Measurements from ENCODE around the gene PSKH1.
A peak's percentile ranks its signal among the peaks of the same experiment; 100 is the strongest.
"Not testable (repeated sequence)": the region's sequence is repeated elsewhere in the genome, so short reads cannot be mapped to it uniquely, and the experiment has no call there.

Gene PSKH1

GRCh38 chr16:67935101-67935401, 42.0 kb downstream of the PSKH1 start:
- Histone ChIP-seq H3K4me3 (replicated peaks; ENCODE audit: low read depth, low read length) (peak overlapping the region; percentile 98), H3K27me3 (replicated peaks; ENCODE audit: control insufficient read depth, insufficient read depth, low read length) (no peaks in the 10 kb centered on the region), H3K36me3 (ENCODE audit: control insufficient read depth, insufficient read depth, low read length) (peaks cover 42% of the 10 kb centered on the region)
- TF ChIP-seq CTCF (IDR thresholded peaks at IDR 0.05; ENCODE audit: insufficient read depth, low read length, poor library complexity, severe bottlenecking) = no peak
- DNase-seq (ENCODE audit: extremely low read depth, insufficient read length) = no peak

- no peak for TF ChIP-seq CTCF (IDR thresholded peaks at IDR 0.05; ENCODE audit: insufficient read depth, low read length, poor library complexity, severe bottlenecking)
- peak; percentile 92 for DNase-seq (ENCODE audit: extremely low read depth, insufficient read length)
Measured at GRCh38 chr16:67935402-67936123, 42.5 kb downstream of the PSKH1 start.

GRCh38 chr16:67936124-67936879, 43.2 kb downstream of the PSKH1 start, which contains the start of gene PSMB10:
PSMB10 (minus strand) TSS chr16:67936850; CDS start chr16:67936749, 101 bp downstream.
- H3K36me3 ChIP-seq (ENCODE audit: control insufficient read depth, insufficient read depth, low read length) = peaks cover 35% of the 10 kb centered on the region
- no peaks in the 10 kb centered on the region for H3K27me3 ChIP-seq (replicated peaks; ENCODE audit: control insufficient read depth, insufficient read depth, low read length)
- H3K4me3 ChIP-seq (replicated peaks; ENCODE audit: low read depth, low read length) = peak within 1 kb of the TSS; percentile 98
- TF ChIP-seq CTCF (IDR thresholded peaks at IDR 0.05; ENCODE audit: insufficient read depth, low read length, poor library complexity, severe bottlenecking) = no peak
- peak; percentile 78 for DNase-seq (ENCODE audit: extremely low read depth, insufficient read length)

More at GRCh38 chr16:67935402-67936123, 42.5 kb downstream of the PSKH1 start:
- peak overlapping the region; percentile 98 for H3K4me3 ChIP-seq (replicated peaks; ENCODE audit: low read depth, low read length)
- peaks cover 42% of the 10 kb centered on the region for H3K36me3 ChIP-seq (ENCODE audit: control insufficient read depth, insufficient read depth, low read length)
- no peaks in the 10 kb centered on the region for H3K27me3 ChIP-seq (replicated peaks; ENCODE audit: control insufficient read depth, insufficient read depth, low read length)

- TF ChIP-seq CTCF (IDR thresholded peaks at IDR 0.05; ENCODE audit: insufficient read depth, low read length, poor library complexity, severe bottlenecking) = no peak
- DNase-seq (ENCODE audit: extremely low read depth, insufficient read length) = no peak
- Histone ChIP-seq H3K27me3 (replicated peaks; ENCODE audit: control insufficient read depth, insufficient read depth, low read length) (no peaks in the 10 kb centered on the region), H3K4me3 (replicated peaks; ENCODE audit: low read depth, low read length) (peak overlapping the region; percentile 98), H3K36me3 (ENCODE audit: control insufficient read depth, insufficient read depth, low read length) (peaks cover 34% of the 10 kb centered on the region)
Measured at GRCh38 chr16:67936880-67937605, 44.0 kb downstream of the PSKH1 start.

GRCh38 chr16:67937713-67938112, 44.7 kb downstream of the PSKH1 start:
- not testable (repeated sequence) for H3K4me3 ChIP-seq (replicated peaks; ENCODE audit: low read depth, low read length)
- H3K36me3 ChIP-seq (ENCODE audit: control insufficient read depth, insufficient read depth, low read length) = peaks cover 35% of the 10 kb centered on the region

More at GRCh38 chr16:67937713-67938112, 44.7 kb downstream of the PSKH1 start:
- not testable (repeated sequence) for DNase-seq (ENCODE audit: extremely low read depth, insufficient read length); H3K27me3 ChIP-seq (replicated peaks; ENCODE audit: control insufficient read depth, insufficient read depth, low read length)
